Measurements from ENCODE around the gene MATN3. TPM values are rescaled to one million over a fixed set of nuclear protein-coding genes. Genes with fewer than 3 reads are reported as not detected.

MATN3 gene
- polyA plus RNA-seq, 3 donors, result not detected

DNA sequence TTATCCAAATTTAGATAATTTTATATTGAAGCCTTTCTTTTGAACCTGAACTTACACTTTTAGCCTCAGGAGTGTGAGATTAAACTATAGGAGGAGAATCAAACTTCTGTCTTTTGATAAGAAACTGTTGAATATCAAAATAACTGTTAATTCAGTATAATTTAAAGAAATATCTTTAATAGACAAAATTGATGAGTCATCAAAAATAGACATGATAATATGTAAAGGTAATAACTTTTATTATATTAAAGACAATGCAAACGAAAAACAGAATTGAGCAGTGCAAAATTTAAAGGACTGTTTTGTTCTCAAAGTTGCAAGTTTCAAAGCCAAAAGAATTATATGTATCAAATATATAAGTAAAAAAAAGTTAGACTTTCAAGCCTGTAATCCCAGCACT lies 20.6 kb downstream of the MATN3 start:
- Histone ChIP-seq H3K27ac (ENCODE audit: low read depth in 1 of 2, low read length in 2 of 2) (no peak overlapping the region), H4K20me1 (ENCODE audit: insufficient read depth, low read length) (no peaks in the 10 kb centered on the region), H3K27me3 (ENCODE audit: control insufficient read depth in 2 of 2, insufficient read depth in 2 of 2, low read length in 2 of 2) (peaks cover 18 to 30% of the 10 kb centered on the region in 2 donors), H3K4me3 (replicated peaks in 1 of 3; ENCODE audit: low read depth in 2 of 3, low read length in 3 of 3) (no peak overlapping the region), H3K36me3 (replicated peaks in 1 of 2; ENCODE audit: control insufficient read depth in 1 of 2, insufficient read depth in 2 of 2, low read length in 2 of 2) (no peaks in the 10 kb centered on the region), H3K4me1 (ENCODE audit: control insufficient read depth in 1 of 2, insufficient read depth in 2 of 2, low read length in 2 of 2) (peaks cover 15 to 23% of the 10 kb centered on the region in 2 donors), H3K79me2 (ENCODE audit: insufficient read depth, low read length) (no peaks in the 10 kb centered on the region), H2AFZ (ENCODE audit: insufficient read depth, low read depth, low read length, poor library complexity, severe bottlenecking) (no peak overlapping the region), H3K9ac (ENCODE audit: insufficient read depth, low read length, poor library complexity, severe bottlenecking) (no peak overlapping the region), H3K4me2 (replicated peaks; ENCODE audit: extremely low read depth, low read length, poor library complexity, severe bottlenecking) (no peak overlapping the region), H3K9me3 (replicated peaks in 1 of 2; ENCODE audit: control insufficient read depth in 1 of 2, insufficient read depth in 1 of 2, low read length in 2 of 2) (no peaks in the 10 kb centered on the region)
- WGBS (ENCODE audit: insufficient coverage), result no CpG with 5 or more reads among the region's 1 CpG
- intact Hi-C loops (cut with micrococcal nuclease), result no loop called here
- H3K27ac Mint-ChIP-seq, result no peak overlapping the region
- H3K36me3 Mint-ChIP-seq, result no peaks in the 10 kb centered on the region
- TF ChIP-seq, protein P1, sequence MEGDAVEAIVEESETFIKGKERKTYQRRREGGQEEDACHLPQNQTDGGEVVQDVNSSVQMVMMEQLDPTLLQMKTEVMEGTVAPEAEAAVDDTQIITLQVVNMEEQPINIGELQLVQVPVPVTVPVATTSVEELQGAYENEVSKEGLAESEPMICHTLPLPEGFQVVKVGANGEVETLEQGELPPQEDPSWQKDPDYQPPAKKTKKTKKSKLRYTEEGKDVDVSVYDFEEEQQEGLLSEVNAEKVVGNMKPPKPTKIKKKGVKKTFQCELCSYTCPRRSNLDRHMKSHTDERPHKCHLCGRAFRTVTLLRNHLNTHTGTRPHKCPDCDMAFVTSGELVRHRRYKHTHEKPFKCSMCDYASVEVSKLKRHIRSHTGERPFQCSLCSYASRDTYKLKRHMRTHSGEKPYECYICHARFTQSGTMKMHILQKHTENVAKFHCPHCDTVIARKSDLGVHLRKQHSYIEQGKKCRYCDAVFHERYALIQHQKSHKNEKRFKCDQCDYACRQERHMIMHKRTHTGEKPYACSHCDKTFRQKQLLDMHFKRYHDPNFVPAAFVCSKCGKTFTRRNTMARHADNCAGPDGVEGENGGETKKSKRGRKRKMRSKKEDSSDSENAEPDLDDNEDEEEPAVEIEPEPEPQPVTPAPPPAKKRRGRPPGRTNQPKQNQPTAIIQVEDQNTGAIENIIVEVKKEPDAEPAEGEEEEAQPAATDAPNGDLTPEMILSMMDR (IDR thresholded peaks at IDR 0.05), result no peak
- peaks cover 10 to 30% (median 11%) of the 10 kb centered on the region in 3 donors for H3K27me3 Mint-ChIP-seq (ENCODE audit: low read depth in 3 of 3)
- H3K4me3 Mint-ChIP-seq, result no peak overlapping the region
- peaks cover 0 to 3% (median 0%) of the 10 kb centered on the region in 7 donors for H3K9me3 Mint-ChIP-seq
- peaks cover 16% of the 10 kb centered on the region for H3K4me1 Mint-ChIP-seq
- DNase-seq, result no peak

DNA sequence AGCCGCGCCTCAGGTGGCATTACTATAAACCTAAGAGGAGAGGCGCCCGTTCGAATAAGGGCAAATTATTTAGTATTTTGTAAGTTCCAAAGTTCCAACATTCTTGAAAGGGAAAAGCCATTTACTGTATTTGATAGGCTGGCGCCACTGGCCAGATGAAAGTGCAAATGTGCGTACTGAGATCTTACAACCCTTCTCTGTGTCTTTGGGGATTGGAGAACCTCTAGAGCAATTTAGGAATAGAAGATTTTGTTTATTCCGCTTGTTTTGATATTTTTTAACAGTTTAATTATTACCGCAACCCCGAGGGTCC lies 22.1 kb downstream of the MATN3 start:
- H3K27ac ChIP-seq (ENCODE audit: low read depth in 1 of 2, low read length in 2 of 2), result no peak overlapping the region
- H3K4me3 ChIP-seq (replicated peaks in 1 of 3; ENCODE audit: low read depth in 2 of 3, low read length in 3 of 3), result peak overlapping the region; percentile 70 to 87 (median 77)
- TF ChIP-seq, protein P1 (IDR thresholded peaks at IDR 0.05), result no peak
- H3K9ac ChIP-seq (ENCODE audit: insufficient read depth, low read length, poor library complexity, severe bottlenecking), result peak overlapping the region; percentile 57
- H3K4me1 ChIP-seq (ENCODE audit: control insufficient read depth in 1 of 2, insufficient read depth in 2 of 2, low read length in 2 of 2), result peaks cover 15 to 23% of the 10 kb centered on the region in 2 donors
- H3K9me3 ChIP-seq (replicated peaks in 1 of 2; ENCODE audit: control insufficient read depth in 1 of 2, insufficient read depth in 1 of 2, low read length in 2 of 2), result no peaks in the 10 kb centered on the region
- 70% methylated on average over 2 of the region's 10 CpGs for WGBS (ENCODE audit: insufficient coverage)
- no peaks in the 10 kb centered on the region for H3K36me3 ChIP-seq (replicated peaks in 1 of 2; ENCODE audit: control insufficient read depth in 1 of 2, insufficient read depth in 2 of 2, low read length in 2 of 2)
- peaks cover 10 to 26% (median 11%) of the 10 kb centered on the region in 3 donors for H3K27me3 Mint-ChIP-seq (ENCODE audit: low read depth in 3 of 3)
- H3K27me3 ChIP-seq (ENCODE audit: control insufficient read depth in 2 of 2, insufficient read depth in 2 of 2, low read length in 2 of 2), result peaks cover 18 to 30% of the 10 kb centered on the region in 2 donors
- no peaks in the 10 kb centered on the region for H3K79me2 ChIP-seq (ENCODE audit: insufficient read depth, low read length)
- peaks cover 16% of the 10 kb centered on the region for H3K4me1 Mint-ChIP-seq
- H3K9me3 Mint-ChIP-seq, result peaks cover 0 to 3% (median 0%) of the 10 kb centered on the region in 7 donors
- H3K4me3 Mint-ChIP-seq, result peak overlapping the region; percentile 88 to 93
- intact Hi-C loops (cut with micrococcal nuclease), result no loop called here
- H4K20me1 ChIP-seq (ENCODE audit: insufficient read depth, low read length), result no peaks in the 10 kb centered on the region
- H3K4me2 ChIP-seq (replicated peaks; ENCODE audit: extremely low read depth, low read length, poor library complexity, severe bottlenecking), result peak overlapping the region; percentile 89
- no peaks in the 10 kb centered on the region for H3K36me3 Mint-ChIP-seq
- no peak for DNase-seq
- peak overlapping the region in 2 of 7 donors; percentile 49 to 80 for H3K27ac Mint-ChIP-seq
- peak overlapping the region; percentile 97 for H2AFZ ChIP-seq (ENCODE audit: insufficient read depth, low read depth, low read length, poor library complexity, severe bottlenecking)

All from CD14-positive monocyte (primary cell).